HL-60 (cell line): Measurements from ENCODE around the gene PRDM10.

ENCODE experiments used
- DNase-seq, 2 experiments: peaks; one replicate each; pipeline ENCODE4 v3.0.0-alpha.2; 2010 to 2020; ENCODE audit warnings: low read depth in 1 of 2, low spot score in 1 of 2
- H3K27ac ChIP-seq: fragments of 250-450 bp; sonication (Bioruptor Pico); replicated peaks from 2 replicates; pipeline ENCODE4 v1.5.1; 2020; ENCODE audit warnings: mild to moderate bottlenecking, moderate library complexity
- H3K27me3 ChIP-seq: fragments of 250-450 bp; sonication (Bioruptor Pico); 2 replicates; pipeline ENCODE4 v1.5.1; 2021; ENCODE audit warnings: mild to moderate bottlenecking, moderate library complexity; ENCODE audit not compliant: insufficient read depth, poor library complexity, severe bottlenecking
- H3K4me3 ChIP-seq: replicated peaks from 2 replicates; pipeline ENCODE4 v1.5.1; 2011; ENCODE audit warnings: mild to moderate bottlenecking, control low read depth, low read length; ENCODE audit not compliant: insufficient read depth
- CTCF ChIP-seq: IDR thresholded peaks from one replicate; pipeline ENCODE4 v1.5.1; 2011; ENCODE audit warnings: low read length, control low read depth, inconsistent platforms; ENCODE audit not compliant: insufficient read depth
- GABPA ChIP-seq: IDR thresholded peaks from 2 replicates; pipeline ENCODE4 v1.6.1; 2012; ENCODE audit warnings: low read depth
- POLR2AphosphoS5 ChIP-seq: IDR thresholded peaks from 2 replicates; pipeline ENCODE4 v1.6.1; 2012; ENCODE audit warnings: low read depth
- REST ChIP-seq: IDR thresholded peaks from 2 replicates; pipeline ENCODE4 v1.6.1; 2012; ENCODE audit warnings: low read depth; ENCODE audit not compliant: insufficient replicate concordance
- SPI1 ChIP-seq: IDR thresholded peaks from 2 replicates; pipeline ENCODE4 v1.6.1; 2012; ENCODE audit warnings: low read depth, mild to moderate bottlenecking, borderline replicate concordance

The PRDM10 gene

GRCh38 chr11:129944696-129945095 is 57.9 kb downstream of the PRDM10 start:
- TF ChIP-seq REST (no peak), SPI1 (no peak), GABPA (no peak), POLR2AphosphoS5 (no peak), CTCF (no peak)
- H3K27ac ChIP-seq: no peak overlapping the region
- no peaks in the 10 kb centered on the region for H3K27me3 ChIP-seq
- H3K4me3 ChIP-seq: no peak overlapping the region
- DNase-seq: no peak

- TF ChIP-seq SPI1 (no peak), REST (no peak), GABPA (no peak), CTCF (no peak), POLR2AphosphoS5 (no peak)
- H3K27me3 ChIP-seq: no peaks in the 10 kb centered on the region
- no peak for DNase-seq
- no peak overlapping the region for H3K4me3 ChIP-seq
- H3K27ac ChIP-seq: no peak overlapping the region
Observed at GRCh38 chr11:129943036-129943435, 59.6 kb downstream of the PRDM10 start.

GRCh38 chr11:129939510-129939909 is 63.1 kb downstream of the PRDM10 start:
- DNase-seq: no peak
- TF ChIP-seq CTCF (no peak), REST (no peak), SPI1 (no peak), GABPA (no peak), POLR2AphosphoS5 (no peak)
- Histone ChIP-seq H3K27ac (no peak overlapping the region), H3K4me3 (no peak overlapping the region), H3K27me3 (no peaks in the 10 kb centered on the region)
